BLaER1 (cell line): ENCODE results near the gene TPRG1.

Source experiments
- H3K27ac ChIP-seq: shearing (Covaris generic); formaldehyde crosslinking; 2 replicates; pipeline ENCODE4 v1.8.1; 2022
- H3K27me3 ChIP-seq: shearing (Covaris generic); formaldehyde crosslinking; 2 replicates; pipeline ENCODE4 v1.8.1; 2022
- H3K36me3 ChIP-seq: shearing (Covaris generic); formaldehyde crosslinking; 2 replicates; pipeline ENCODE4 v1.8.1; 2022
- H3K4me1 ChIP-seq: shearing (Covaris generic); formaldehyde crosslinking; 2 replicates; pipeline ENCODE4 v1.8.1; 2022
- H3K4me2 ChIP-seq: shearing (Covaris generic); formaldehyde crosslinking; 2 replicates; pipeline ENCODE4 v1.8.1; 2022
- H3K4me3 ChIP-seq: shearing (Covaris generic); formaldehyde crosslinking; 2 replicates; pipeline ENCODE4 v1.8.1; 2022
- H3K9ac ChIP-seq: shearing (Covaris generic); formaldehyde crosslinking; 2 replicates; pipeline ENCODE4 v1.8.1; 2022
- H3K9me3 ChIP-seq: shearing (Covaris generic); formaldehyde crosslinking; 2 replicates; pipeline ENCODE4 v1.8.1; 2022
- H4K20me1 ChIP-seq: shearing (Covaris generic); formaldehyde crosslinking; 2 replicates; pipeline ENCODE4 v1.8.1; 2022
- Cebpa-rat ChIP-seq: shearing (Covaris generic); IDR thresholded peaks from 2 replicates; pipeline ENCODE4 v1.8.1; 2022

The TPRG1 gene

GRCh38 chr3:189304465-189305351 lies 132.9 kb downstream of the TPRG1 start:
- H3K9ac ChIP-seq = no peak overlapping the region
- H3K4me1 ChIP-seq = no peaks in the 10 kb centered on the region
- TF ChIP-seq Cebpa-rat = no peak
- no peak overlapping the region for H3K4me3 ChIP-seq
- no peak overlapping the region for H3K27ac ChIP-seq
- no peak overlapping the region for H3K4me2 ChIP-seq
- no peaks in the 10 kb centered on the region for H3K27me3 ChIP-seq
- no peaks in the 10 kb centered on the region for H3K9me3 ChIP-seq
- no peaks in the 10 kb centered on the region for H3K36me3 ChIP-seq
- no peaks in the 10 kb centered on the region for H4K20me1 ChIP-seq

- Histone ChIP-seq H3K4me1 (no peaks in the 10 kb centered on the region), H3K27ac (no peak overlapping the region)
- TF ChIP-seq Cebpa-rat = no peak
These were observed 133.6 kb downstream of the TPRG1 start for GRCh38 chr3:189305412-189305811.

GRCh38 chr3:189307963-189308362 lies 136.2 kb downstream of the TPRG1 start:
- H3K4me1 ChIP-seq = no peaks in the 10 kb centered on the region
- no peak overlapping the region for H3K4me3 ChIP-seq
- no peaks in the 10 kb centered on the region for H4K20me1 ChIP-seq
- no peaks in the 10 kb centered on the region for H3K27me3 ChIP-seq
- no peaks in the 10 kb centered on the region for H3K36me3 ChIP-seq
- TF ChIP-seq Cebpa-rat = no peak
- no peak overlapping the region for H3K9ac ChIP-seq
- H3K9me3 ChIP-seq = no peaks in the 10 kb centered on the region
- no peak overlapping the region for H3K27ac ChIP-seq
- H3K4me2 ChIP-seq = no peak overlapping the region

More at GRCh38 chr3:189305412-189305811, 133.6 kb downstream of the TPRG1 start:
- Histone ChIP-seq H3K27me3 (no peaks in the 10 kb centered on the region), H4K20me1 (no peaks in the 10 kb centered on the region), H3K36me3 (no peaks in the 10 kb centered on the region), H3K9me3 (no peaks in the 10 kb centered on the region), H3K4me2 (no peak overlapping the region), H3K9ac (no peak overlapping the region), H3K4me3 (no peak overlapping the region)

GRCh38 chr3:189308608-189309007 lies 136.8 kb downstream of the TPRG1 start:
- H3K27ac ChIP-seq = no peak overlapping the region
- H3K4me1 ChIP-seq = no peaks in the 10 kb centered on the region
- no peak for TF ChIP-seq Cebpa-rat
- H3K9me3 ChIP-seq = no peaks in the 10 kb centered on the region
- H3K4me2 ChIP-seq = no peak overlapping the region
- H3K36me3 ChIP-seq = no peaks in the 10 kb centered on the region
- H4K20me1 ChIP-seq = no peaks in the 10 kb centered on the region
- H3K27me3 ChIP-seq = no peaks in the 10 kb centered on the region
- H3K9ac ChIP-seq = no peak overlapping the region
- no peak overlapping the region for H3K4me3 ChIP-seq

DNA sequence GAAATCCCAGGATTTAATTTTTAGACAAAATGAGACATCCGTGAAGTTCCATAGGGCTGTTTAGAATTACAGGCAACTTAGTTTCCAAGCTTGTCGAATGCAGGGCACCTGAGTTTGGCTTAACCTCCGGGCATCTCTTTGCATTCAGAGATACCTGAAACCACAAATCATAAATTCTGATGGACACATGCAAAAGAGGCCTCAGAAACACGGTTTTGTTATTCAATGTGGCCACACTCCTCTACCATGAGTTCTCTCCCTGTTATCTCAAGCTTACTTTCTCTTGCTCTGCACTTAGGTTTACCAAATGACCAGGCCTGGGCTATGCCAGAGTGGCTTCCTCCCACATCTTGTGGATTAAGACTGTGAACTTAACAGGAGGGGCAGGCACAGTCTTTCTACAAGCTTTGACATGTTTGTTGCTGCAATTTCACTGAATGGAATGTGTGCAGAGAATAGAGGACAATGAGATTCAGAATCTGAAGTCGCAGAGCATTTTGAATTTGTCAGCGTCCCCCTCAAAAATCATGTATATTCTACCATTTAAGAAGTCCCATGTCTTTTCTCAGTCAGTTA lies 137.7 kb downstream of the TPRG1 start:
- H3K4me2 ChIP-seq = no peak overlapping the region
- H3K27me3 ChIP-seq = no peaks in the 10 kb centered on the region
- H3K27ac ChIP-seq = no peak overlapping the region
- no peaks in the 10 kb centered on the region for H3K4me1 ChIP-seq
- H3K9me3 ChIP-seq = no peaks in the 10 kb centered on the region
- TF ChIP-seq Cebpa-rat = no peak
- H3K9ac ChIP-seq = no peak overlapping the region
- no peak overlapping the region for H3K4me3 ChIP-seq
- no peaks in the 10 kb centered on the region for H4K20me1 ChIP-seq
- H3K36me3 ChIP-seq = no peaks in the 10 kb centered on the region

DNA sequence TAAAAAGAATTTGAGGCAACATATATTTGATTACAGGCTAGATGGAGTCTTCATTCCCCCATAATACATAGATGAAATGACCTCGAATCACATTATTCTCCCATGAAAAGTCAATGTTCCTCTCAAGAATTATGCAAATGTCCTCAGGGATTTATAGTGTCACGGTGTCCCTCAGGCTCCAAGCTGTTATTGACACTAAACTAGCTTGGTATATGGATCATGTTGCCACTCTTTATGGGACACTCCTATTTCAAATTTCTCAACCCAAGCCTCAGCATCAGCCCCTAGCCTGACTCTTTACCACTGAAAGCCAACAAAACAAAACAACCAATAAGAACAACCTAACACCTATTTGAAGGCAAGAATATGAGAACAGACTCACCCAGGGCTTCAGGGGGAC lies 139.8 kb downstream of the TPRG1 start:
- no peaks in the 10 kb centered on the region for H4K20me1 ChIP-seq
- H3K4me1 ChIP-seq = no peaks in the 10 kb centered on the region
- no peak overlapping the region for H3K27ac ChIP-seq
- H3K4me3 ChIP-seq = no peak overlapping the region
- H3K36me3 ChIP-seq = no peaks in the 10 kb centered on the region
- no peaks in the 10 kb centered on the region for H3K9me3 ChIP-seq
- H3K27me3 ChIP-seq = no peaks in the 10 kb centered on the region
- no peak for TF ChIP-seq Cebpa-rat
- no peak overlapping the region for H3K9ac ChIP-seq
- H3K4me2 ChIP-seq = no peak overlapping the region

DNA sequence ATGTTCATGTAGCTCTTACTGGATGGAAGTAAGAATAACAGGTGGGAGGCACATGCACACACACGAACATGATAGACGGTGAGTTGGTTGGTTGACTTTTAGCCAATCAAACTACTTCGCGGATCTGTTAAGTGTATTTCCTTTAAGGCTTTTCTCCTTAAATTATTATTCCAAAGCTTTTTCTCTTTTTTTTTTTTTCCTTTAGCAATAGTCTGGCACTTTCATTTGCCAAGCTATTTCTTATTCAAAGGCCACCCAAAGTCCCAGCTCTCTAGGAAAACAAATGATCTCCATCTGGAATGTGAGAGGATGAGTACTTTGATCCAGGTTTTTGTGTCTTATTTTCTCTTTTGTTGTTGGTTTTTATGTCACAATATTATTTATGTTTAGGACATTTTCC lies 141.1 kb downstream of the TPRG1 start:
- no peak overlapping the region for H3K4me2 ChIP-seq
- H3K9me3 ChIP-seq = no peaks in the 10 kb centered on the region
- H3K36me3 ChIP-seq = no peaks in the 10 kb centered on the region
- H3K27me3 ChIP-seq = no peaks in the 10 kb centered on the region
- no peak for TF ChIP-seq Cebpa-rat
- no peaks in the 10 kb centered on the region for H4K20me1 ChIP-seq
- H3K4me1 ChIP-seq = no peaks in the 10 kb centered on the region
- no peak overlapping the region for H3K9ac ChIP-seq
- H3K27ac ChIP-seq = no peak overlapping the region
- H3K4me3 ChIP-seq = no peak overlapping the region

GRCh38 chr3:189316296-189317019 lies 144.7 kb downstream of the TPRG1 start:
- Histone ChIP-seq H3K27me3 (no peaks in the 10 kb centered on the region), H3K4me2 (no peak overlapping the region), H3K4me1 (no peaks in the 10 kb centered on the region), H3K4me3 (no peak overlapping the region), H3K36me3 (no peaks in the 10 kb centered on the region), H3K27ac (no peak overlapping the region), H3K9ac (no peak overlapping the region), H4K20me1 (no peaks in the 10 kb centered on the region), H3K9me3 (no peaks in the 10 kb centered on the region)
- no peak for TF ChIP-seq Cebpa-rat

DNA sequence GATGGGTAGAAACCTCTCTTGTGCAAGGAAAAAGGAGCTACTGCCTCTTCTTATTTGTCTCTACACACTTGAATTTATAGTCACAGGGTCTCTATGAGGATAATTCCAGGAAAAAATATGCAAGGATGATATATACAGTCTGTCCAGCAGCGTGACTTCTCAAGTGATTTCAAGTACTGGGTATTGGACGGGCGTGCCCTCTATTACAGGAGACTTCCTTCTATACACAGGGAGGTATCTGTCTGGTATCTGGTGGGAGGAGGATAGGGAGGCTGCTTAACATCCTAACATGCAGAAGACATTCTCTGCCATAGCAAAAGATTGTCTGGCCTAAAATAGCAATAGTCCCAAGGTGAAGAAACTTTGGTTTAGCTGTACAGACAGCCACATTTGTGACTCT lies 146.1 kb downstream of the TPRG1 start:
- Histone ChIP-seq H3K27me3 (no peaks in the 10 kb centered on the region), H3K4me1 (no peaks in the 10 kb centered on the region), H3K9ac (no peak overlapping the region), H3K27ac (no peak overlapping the region), H3K36me3 (no peaks in the 10 kb centered on the region), H4K20me1 (no peaks in the 10 kb centered on the region), H3K4me3 (no peak overlapping the region), H3K4me2 (no peak overlapping the region), H3K9me3 (no peaks in the 10 kb centered on the region)
- TF ChIP-seq Cebpa-rat = no peak

DNA sequence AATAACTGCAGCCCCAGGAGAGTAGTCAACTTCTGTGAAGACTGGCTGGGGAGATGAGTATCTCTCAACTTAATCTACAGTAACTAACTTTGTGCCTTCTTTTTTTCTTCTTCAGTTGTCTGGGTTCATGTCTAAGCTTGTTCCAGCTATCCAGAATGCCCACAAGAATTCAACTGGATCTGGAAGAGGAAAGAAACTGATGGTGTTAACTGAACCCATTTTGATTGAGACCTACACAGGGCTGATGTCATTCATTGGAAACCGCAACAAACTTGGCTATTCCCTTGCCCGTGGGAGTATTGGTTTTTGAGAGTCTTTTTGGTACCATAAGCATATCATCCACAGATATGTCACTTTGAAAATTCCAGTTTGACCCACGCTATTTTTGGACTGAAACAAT lies 148.7 kb downstream of the TPRG1 start:
- Histone ChIP-seq H3K9ac (no peak overlapping the region), H3K4me1 (peaks cover 17% of the 10 kb centered on the region), H3K27ac (no peak overlapping the region), H3K4me3 (no peak overlapping the region), H3K9me3 (no peaks in the 10 kb centered on the region), H3K36me3 (no peaks in the 10 kb centered on the region), H3K27me3 (peaks cover 4% of the 10 kb centered on the region; the same call in 1 of the 2 replicates), H4K20me1 (no peaks in the 10 kb centered on the region), H3K4me2 (no peak overlapping the region)
- no peak for TF ChIP-seq Cebpa-rat
